Erythroblast (primary cell): ENCODE measurements around the gene VAV1.

ENCODE experiments used
- GATA1 ChIP-seq: IDR thresholded peaks from 2 replicates; pipeline ENCODE4 v1.6.1; 2011; ENCODE audit warnings: low read depth, mild to moderate bottlenecking, control low read depth, low read length, moderate library complexity
- POLR2A ChIP-seq: IDR thresholded peaks from 2 replicates; pipeline ENCODE4 v1.6.1; 2011; ENCODE audit warnings: mild to moderate bottlenecking, low read length

DNA sequence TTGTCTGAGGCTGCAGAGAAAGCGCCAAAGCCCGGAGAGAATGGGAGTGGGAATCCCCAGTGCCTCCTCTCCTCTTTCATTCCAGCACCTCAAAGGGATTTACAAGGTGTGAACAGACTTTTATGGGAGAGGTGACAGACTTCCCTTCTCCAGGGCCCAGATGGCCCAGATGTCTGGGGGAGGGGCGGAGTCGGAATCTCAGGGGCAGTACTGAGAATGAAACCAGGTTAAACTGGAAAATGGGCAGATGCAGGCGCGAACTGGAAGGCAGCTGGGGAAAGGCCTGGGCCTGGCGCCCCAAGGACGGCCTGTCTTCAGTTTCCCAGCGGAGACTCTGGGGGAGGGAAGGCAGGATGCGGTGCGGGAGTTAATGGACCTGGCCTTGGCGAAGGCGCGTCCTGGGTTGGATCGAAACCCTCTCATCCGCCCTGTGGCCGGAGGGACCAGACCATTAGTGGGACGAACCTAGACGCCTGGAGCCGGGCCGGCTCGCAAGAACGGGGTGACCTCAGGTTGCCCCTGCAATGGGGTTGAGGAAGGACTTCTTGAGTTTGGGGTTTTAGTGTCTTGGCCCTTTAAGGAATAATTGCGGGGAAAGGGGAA lies 33.6 kb upstream of the VAV1 start:
- TF ChIP-seq GATA1, result no peak
- no peak for TF ChIP-seq POLR2A
